ENCODE measurements around the gene CCDC73. TPM values are rescaled to one million over a fixed set of nuclear protein-coding genes. Genes with fewer than 3 reads are reported as not detected.

CCDC73 gene
- total RNA-seq, 3 donors from 2014 or later: not detected

DNA sequence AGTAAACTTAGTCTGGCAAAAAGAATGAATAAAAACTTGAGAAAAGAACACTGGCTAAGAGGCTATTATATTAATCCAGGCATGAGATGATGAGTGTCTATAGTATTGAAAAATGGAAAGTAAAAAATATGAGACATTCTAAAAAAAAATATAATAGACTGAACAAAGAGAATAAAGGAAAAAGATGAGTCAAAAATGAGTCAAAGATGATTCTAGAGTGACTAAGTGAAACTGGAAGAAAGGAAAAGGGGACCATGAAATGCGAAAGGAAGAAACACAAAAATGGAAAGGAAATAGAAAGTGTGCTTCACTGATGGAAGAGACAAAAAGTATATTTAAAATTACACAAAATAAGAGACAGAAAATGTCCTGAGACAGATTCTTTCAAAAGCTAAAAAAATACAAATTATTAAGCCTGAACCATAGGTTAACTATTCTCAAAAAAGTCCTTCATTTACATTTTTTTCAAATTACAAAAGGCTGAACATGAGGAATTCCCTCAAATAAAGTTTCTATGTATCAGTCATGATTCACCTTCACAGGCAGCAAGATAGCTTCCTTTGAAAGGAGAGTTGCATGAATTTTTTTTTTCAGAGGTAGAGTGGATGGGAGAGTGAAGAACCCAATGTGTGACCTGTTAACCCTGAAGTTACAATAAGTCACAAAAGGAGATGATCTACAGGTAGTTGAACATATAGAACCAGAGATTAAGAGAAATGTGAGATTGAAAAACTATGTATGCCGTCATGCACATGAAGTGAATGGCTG, 135.6 kb downstream of the CCDC73 start:
- DNase-seq: no peak
- no peak for ATAC-seq
- Histone ChIP-seq H3K4me1 (ENCODE audit: low read depth) (no peaks in the 10 kb centered on the region), H3K9me3 (no peaks in the 10 kb centered on the region), H3K4me3 (no peak overlapping the region), H3K36me3 (ENCODE audit: low read depth) (no peaks in the 10 kb centered on the region)
- TF ChIP-seq, protein P1, sequence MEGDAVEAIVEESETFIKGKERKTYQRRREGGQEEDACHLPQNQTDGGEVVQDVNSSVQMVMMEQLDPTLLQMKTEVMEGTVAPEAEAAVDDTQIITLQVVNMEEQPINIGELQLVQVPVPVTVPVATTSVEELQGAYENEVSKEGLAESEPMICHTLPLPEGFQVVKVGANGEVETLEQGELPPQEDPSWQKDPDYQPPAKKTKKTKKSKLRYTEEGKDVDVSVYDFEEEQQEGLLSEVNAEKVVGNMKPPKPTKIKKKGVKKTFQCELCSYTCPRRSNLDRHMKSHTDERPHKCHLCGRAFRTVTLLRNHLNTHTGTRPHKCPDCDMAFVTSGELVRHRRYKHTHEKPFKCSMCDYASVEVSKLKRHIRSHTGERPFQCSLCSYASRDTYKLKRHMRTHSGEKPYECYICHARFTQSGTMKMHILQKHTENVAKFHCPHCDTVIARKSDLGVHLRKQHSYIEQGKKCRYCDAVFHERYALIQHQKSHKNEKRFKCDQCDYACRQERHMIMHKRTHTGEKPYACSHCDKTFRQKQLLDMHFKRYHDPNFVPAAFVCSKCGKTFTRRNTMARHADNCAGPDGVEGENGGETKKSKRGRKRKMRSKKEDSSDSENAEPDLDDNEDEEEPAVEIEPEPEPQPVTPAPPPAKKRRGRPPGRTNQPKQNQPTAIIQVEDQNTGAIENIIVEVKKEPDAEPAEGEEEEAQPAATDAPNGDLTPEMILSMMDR (IDR thresholded peaks at IDR 0.05): no peak
- intact Hi-C loops (cut with DNase I, micrococcal nuclease): no loop called here

DNA sequence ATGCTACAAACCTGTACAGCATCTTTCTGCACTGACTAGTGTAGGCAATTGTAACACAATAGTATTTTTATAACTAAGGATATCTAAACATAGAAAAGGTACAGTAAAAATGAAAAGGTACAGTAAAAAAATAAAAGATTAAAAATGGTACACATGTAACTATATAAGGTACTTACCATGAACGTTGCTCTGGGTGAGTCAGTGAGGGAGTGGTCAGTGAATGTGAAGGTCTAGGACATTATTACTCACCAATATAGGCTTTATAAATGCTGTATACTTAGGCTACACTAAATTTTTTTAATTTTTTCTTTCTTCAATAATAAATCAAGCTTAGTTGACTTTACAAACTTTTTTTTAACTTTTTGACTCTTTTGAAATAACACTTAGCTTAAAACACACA, 150.9 kb downstream of the CCDC73 start:
- TF ChIP-seq, protein P1 (IDR thresholded peaks at IDR 0.05): no peak
- DNase-seq (no peak), ATAC-seq (no peak)
- H3K36me3 ChIP-seq (ENCODE audit: low read depth): no peaks in the 10 kb centered on the region
- H3K4me3 ChIP-seq: no peak overlapping the region
- no peaks in the 10 kb centered on the region for H3K9me3 ChIP-seq
- no peaks in the 10 kb centered on the region for H3K4me1 ChIP-seq (ENCODE audit: low read depth)
- intact Hi-C loops (cut with DNase I, micrococcal nuclease): no loop called here

GRCh38 chr11:32641361-32641760, 153.1 kb downstream of the CCDC73 start:
- no peaks in the 10 kb centered on the region for H3K36me3 ChIP-seq (ENCODE audit: low read depth)
- no peak overlapping the region for H3K4me3 ChIP-seq
- TF ChIP-seq, protein P1 (IDR thresholded peaks at IDR 0.05): no peak
- H3K4me1 ChIP-seq (ENCODE audit: low read depth): no peaks in the 10 kb centered on the region
- DNase-seq (no peak), ATAC-seq (no peak)
- intact Hi-C loops (cut with DNase I, micrococcal nuclease): no loop called here
- H3K9me3 ChIP-seq: no peaks in the 10 kb centered on the region

- H3K36me3 ChIP-seq (ENCODE audit: low read depth): no peaks in the 10 kb centered on the region
- H3K4me3 ChIP-seq: no peak overlapping the region
- TF ChIP-seq, protein P1 (IDR thresholded peaks at IDR 0.05): no peak
- H3K9me3 ChIP-seq: no peaks in the 10 kb centered on the region
- intact Hi-C loops (cut with DNase I, micrococcal nuclease): no loop called here
- no peaks in the 10 kb centered on the region for H3K4me1 ChIP-seq (ENCODE audit: low read depth)
- no peak for DNase-seq
- ATAC-seq: no peak
Observed at GRCh38 chr11:32635819-32636218, 158.6 kb downstream of the CCDC73 start.

- Histone ChIP-seq H3K9me3 (no peaks in the 10 kb centered on the region), H3K36me3 (ENCODE audit: low read depth) (no peaks in the 10 kb centered on the region), H3K4me3 (no peak overlapping the region), H3K4me1 (ENCODE audit: low read depth) (no peaks in the 10 kb centered on the region)
- intact Hi-C loops (cut with DNase I, micrococcal nuclease): no loop called here
- no peak for DNase-seq
- TF ChIP-seq, protein P1 (IDR thresholded peaks at IDR 0.05): no peak
- no peak for ATAC-seq
Observed at GRCh38 chr11:32630844-32631243, 163.6 kb downstream of the CCDC73 start.
